Kasumi-1 (cell line): ENCODE measurements around the gene CELF1.

ENCODE experiments used
- DNase-seq, 2 experiments: peaks; one replicate each; lab custom pipeline; 2025; lab: John Stamatoyannopoulos, UW

CELF1 gene

GRCh38 chr11:47552566-47553405 lies at the start of gene CELF1:
Gene CELF1 (minus strand): TSS chr11:47553132. CDS start chr11:47499523, 53,609 bp downstream.
- peak; percentile 91 to 94 for DNase-seq

- no peak for DNase-seq
Observed at GRCh38 chr11:47599902-47600301, 47.0 kb upstream of the CELF1 start.

DNA sequence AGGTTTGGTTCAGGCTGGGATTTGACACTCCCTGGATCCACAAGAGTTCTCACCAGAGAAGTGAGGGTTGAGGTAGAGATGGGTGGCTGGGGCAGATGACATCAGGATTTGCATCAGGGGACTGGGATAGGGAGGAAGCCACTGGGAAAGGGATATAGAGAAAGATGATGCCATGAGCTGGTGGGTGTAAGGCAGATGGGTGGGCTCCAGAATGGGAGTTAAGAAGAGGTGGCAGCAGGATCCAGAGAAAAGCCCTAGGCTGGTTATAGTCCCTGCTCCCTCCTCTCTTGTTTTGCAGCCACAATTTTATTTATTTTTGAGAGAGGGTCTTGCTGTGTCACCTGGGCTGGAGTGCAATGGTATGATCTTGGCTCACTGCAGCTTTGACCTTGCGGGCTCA lies 43.0 kb upstream of the CELF1 start:
- DNase-seq = no peak

GRCh38 chr11:47595029-47595428 lies 42.1 kb upstream of the CELF1 start:
- DNase-seq = no peak

DNA sequence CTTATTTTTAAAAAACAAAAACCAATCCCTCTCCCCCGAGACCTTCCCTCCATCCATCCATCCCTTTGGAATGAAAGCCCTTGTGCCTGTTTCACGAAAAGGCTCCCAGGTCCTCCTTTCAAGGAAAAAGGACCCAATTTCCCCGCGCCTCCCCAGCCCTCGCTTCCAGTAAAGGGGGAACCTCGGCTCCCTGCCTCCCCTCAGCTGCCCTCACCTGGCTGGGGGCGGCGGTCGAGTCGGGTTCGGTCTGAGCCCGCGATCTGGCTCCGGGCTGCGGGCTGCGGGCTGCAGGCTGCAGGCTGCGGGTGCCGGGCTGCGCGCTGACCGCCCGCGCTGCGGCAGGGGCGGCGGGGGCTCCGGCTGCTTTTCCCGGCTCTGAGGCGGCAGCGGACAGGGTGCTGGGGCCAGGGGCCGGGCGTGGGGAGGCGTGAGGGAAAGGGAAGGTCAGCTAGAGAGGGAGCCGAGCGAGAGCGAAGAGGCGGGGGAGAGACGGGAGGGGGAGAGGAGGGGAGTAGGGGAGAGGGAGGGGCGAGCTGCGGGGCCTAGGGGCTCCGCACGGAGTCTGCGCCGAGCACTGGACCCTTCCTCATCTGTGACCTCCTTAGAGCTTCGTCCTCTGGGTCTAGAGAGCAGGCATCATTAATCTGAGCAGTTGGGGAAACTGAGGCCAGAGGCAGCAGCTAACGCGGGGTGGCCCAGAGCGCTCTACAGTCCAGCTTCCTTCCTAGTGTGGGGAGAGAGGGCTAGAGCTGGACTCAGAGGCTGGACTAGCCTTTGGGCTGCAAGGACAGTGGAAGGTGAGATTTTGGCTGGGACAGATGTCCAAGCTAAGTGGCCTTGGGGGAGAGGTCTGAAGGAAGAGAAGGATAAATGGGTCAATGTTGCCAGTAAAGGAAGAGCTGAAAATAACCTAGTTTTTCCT lies 41.3 kb upstream of the CELF1 start, which contains the start of gene C1QTNF4:
Gene C1QTNF4, minus strand, starts transcription at position 478 of the 922 bp plus-strand sequence. CDS start 3,601 bp downstream, outside the sequence.
- DNase-seq = peak; percentile 25 to 31

- no peak for DNase-seq
Observed at GRCh38 chr11:47593492-47593933, 40.6 kb upstream of the CELF1 start.

DNA sequence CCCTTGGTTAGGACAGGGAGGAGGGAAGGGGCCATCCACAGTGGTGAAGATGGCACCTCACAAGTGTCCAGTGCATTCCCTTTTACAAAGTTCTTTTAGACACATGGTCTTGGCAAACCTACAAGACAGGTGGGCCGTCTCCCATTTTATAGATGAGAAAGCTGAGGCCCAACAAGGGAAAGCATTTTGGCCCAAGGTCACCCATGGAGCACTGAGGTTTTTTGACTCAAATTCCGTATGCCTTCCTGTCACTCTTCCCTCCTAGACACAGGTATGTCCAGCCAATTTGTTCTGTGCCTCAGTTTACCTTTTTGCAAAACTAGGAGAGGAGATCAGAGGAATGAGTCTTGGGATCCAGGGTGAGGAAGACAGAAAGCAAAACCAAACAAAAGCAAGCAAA lies 40.0 kb upstream of the CELF1 start:
- no peak for DNase-seq

DNA sequence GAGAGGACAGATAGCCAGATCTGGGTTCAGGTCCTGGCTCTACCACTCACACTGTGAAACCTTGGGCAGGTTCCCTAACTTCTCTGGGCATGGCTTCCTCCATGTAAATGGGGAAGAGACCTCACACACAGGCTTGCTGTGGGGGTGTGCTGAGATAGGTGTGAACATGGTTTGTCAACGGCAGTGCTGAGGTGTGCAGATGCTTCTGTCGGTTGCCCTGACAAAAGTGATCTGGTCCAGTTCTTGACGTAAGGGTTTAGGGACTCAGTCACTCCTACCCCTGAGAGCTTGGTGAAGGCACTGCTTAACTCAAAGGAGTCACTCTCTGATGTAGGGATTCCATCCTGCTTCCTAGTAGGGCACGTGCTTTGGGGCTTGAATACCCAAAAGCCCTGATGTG lies 39.3 kb upstream of the CELF1 start:
- peak in 1 of 2 experiments; percentile 74 for DNase-seq

- DNase-seq = peak; percentile 95 to 98
Observed at GRCh38 chr11:47591764-47592163, 38.8 kb upstream of the CELF1 start.

- DNase-seq = peak; percentile 21 to 40
Observed at GRCh38 chr11:47589977-47590861, 37.3 kb upstream of the CELF1 start.

- DNase-seq = no peak
Observed at GRCh38 chr11:47589584-47589976, 36.6 kb upstream of the CELF1 start.

DNA sequence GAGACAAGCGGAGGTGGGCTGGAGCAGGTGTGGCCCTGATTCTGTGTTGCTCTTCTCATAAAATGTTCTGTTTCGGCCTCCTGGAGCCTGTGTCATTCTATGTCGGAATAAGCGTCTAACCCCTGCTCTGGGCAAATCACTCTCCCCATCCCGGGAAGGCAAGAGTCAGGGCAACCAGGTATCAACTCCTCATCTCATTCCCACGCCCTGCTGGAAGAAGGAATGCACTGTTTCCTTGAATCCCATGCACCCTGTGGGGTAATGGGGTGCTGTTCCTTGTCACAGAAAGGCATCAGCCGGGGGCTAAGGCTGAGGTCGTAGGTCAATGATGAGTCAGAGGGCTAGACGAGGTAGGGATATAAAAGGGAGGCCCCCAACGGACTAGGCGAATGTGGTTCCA lies 36.2 kb upstream of the CELF1 start:
- no peak for DNase-seq

- DNase-seq = peak; percentile 86 to 93
Observed at GRCh38 chr11:47587723-47588326, 34.9 kb upstream of the CELF1 start.

GRCh38 chr11:47587039-47587716 lies 34.2 kb upstream of the CELF1 start:
- no peak for DNase-seq

- DNase-seq = no peak
Observed at GRCh38 chr11:47586098-47586855, 33.3 kb upstream of the CELF1 start, which contains the start of gene FAM180B. Gene FAM180B (plus strand): TSS chr11:47586678. CDS start chr11:47586769, 91 bp downstream.

GRCh38 chr11:47583844-47584243 lies 30.9 kb upstream of the CELF1 start:
- no peak for DNase-seq

DNA sequence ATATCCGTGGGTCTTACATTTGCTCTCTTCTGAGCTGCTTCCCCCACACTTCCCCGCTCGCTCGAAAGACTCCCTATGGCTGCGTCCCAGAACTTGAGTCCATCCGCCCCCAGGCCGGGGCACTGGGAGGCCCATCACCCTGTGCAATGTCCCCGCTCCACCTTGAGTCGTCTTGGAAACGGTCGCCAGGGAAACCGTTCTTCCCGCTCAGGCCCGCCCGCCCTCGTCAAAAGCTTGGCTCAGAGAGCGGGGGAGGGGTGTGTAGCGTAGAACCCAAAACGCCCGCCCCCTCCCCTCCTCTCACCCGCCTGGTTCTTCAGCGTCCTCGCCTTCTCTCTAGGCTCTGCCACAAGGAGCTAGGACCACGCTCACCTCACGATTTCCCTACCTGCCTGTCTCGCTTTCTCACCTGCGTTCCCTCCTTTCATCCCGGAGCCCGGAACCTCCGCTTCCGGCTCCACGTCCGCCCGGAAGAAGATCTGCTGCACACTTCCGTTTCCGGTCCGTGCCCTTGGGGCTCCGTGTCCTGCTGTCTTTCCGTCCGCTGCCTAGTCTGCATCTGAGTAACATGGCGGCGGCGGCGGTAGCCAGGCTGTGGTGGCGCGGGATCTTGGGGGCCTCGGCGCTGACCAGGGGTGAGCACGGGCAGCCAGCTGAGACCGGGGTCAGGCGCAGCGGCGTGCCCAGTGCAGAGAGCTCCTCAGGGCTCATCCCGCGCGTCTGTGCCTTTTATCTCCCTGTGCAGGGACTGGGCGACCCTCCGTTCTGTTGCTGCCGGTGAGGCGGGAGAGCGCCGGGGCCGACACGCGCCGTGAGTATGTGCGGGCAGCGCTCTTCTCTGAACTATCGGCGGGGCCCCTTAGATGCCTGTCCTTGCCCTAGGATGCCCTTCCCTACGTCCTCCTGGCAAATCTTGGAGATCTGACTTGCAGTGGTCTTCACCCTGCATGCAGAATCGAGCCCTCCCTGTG lies 25.9 kb upstream of the CELF1 start, which contains the start of the genes KBTBD4 and NDUFS3:
Gene KBTBD4, minus strand, starts transcription at position 447 of the 971 bp plus-strand sequence. Its CDS starts 19 bp downstream, at position 428.
Gene NDUFS3, plus strand, starts transcription at position 551 of the 971 bp plus-strand sequence. Its CDS starts 18 bp downstream, at position 569.
- DNase-seq = peak; percentile 93 to 95

- no peak for DNase-seq
Observed at GRCh38 chr11:47577460-47578041, 24.6 kb upstream of the CELF1 start.
